Glomerular endothelial cell (primary cell): ENCODE measurements around the gene CCND1. TPM values are rescaled to one million over a fixed set of nuclear protein-coding genes. Genes with fewer than 3 reads are reported as not detected.

ENCODE experiments used
- DNase-seq: peaks from one replicate; pipeline ENCODE4 v3.0.0-alpha.2; 2011; ENCODE audit warnings: low read depth, low spot score; ENCODE audit errors: extremely low read depth
- total RNA-seq: library from RNA; depleted of rRNA; stranded (reverse); fragments of >200 nt; gene quantifications from 2 replicates; pipeline ENCODE4 v1.2.3, GENCODE V29; 2015

The CCND1 gene
- total RNA-seq, result 580 and 831 TPM in 2 replicates

- peak; percentile 47 for DNase-seq
These were observed at the start of gene CCND1 for GRCh38 chr11:69640995-69641581. Gene CCND1 (plus strand): TSS chr11:69641156. CDS start chr11:69641314, 158 bp downstream.

DNA sequence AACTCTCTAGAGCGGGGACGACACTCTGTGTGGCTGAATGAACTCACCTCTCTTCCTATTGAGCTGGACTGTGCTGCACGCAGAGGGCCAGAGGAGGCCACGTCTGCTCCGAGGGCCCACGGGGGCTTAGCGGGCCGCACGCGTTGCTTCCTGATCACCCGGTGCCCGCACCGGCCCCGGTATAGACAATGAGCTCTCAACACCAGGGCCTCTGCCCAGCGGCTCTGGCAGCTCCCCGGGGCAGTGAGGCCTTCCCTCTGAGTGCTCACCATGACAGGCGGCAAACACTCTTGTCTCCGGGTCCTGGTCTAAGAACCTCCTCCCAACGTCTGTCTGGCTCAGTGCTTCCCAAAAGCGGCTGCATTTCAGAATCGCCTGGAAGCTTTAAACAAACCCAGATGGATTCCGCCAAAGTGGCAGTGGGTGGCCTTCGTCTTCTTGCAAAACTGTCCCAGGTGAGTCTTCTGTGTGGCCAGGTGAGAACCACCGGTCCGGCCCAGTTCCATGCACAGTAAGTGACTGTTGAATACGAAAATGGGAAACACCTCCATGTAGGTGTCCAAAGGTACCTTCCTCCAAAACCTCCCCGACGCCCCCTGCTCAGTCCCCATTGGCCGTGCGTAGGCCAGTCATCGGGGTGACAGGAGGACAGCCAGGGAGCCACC is 47.8 kb upstream of the CCND1 start:
- no peak for DNase-seq

GRCh38 chr11:69593851-69594250 is 47.1 kb upstream of the CCND1 start:
- DNase-seq, result no peak

GRCh38 chr11:69594481-69594880 is 46.5 kb upstream of the CCND1 start:
- DNase-seq, result no peak

- no peak for DNase-seq
These were observed 44.9 kb upstream of the CCND1 start for GRCh38 chr11:69595805-69596665.

DNA sequence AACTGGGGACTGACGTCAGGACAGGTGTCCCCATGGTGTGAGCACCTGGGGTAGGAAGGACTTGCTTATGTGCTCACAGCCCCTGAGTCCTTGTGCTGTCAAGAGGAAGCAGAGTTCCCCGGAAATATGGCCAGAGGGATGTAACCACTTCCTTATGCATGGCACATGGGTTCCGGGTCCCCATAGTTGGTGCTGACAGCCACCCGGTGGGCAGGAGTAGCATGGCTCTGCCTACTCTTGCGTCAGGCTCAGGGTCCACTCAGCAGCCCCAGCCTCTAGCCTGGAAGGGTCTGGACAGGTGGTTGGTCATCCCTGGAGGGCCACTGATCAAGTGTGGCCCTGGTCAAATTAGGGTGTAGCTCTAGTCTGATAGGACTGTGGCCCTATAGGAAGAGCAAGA is 42.8 kb upstream of the CCND1 start:
- DNase-seq, result no peak

DNA sequence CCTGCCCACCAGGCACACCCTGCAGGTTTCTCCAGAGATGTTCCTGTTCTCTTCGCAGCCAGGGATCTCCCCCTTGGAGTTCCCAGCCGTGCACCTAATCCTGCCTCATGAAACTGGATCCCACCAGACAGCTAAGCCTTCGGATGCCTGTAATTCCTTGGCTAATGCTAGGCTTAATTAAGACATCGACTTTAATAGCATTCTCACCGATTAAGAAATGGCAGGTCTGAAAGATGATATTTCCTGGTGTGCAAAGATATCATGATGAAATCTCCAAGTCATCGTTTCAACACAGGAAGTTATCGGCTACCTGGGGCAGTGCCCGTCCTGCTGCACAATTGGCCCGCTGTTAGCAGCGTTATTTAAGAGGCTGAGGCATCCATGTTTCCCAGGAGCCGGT is 41.5 kb upstream of the CCND1 start:
- no peak for DNase-seq

- no peak for DNase-seq
These were observed 41.0 kb upstream of the CCND1 start for GRCh38 chr11:69600001-69600400.

GRCh38 chr11:69601011-69601975 is 39.7 kb upstream of the CCND1 start:
- no peak for DNase-seq

DNA sequence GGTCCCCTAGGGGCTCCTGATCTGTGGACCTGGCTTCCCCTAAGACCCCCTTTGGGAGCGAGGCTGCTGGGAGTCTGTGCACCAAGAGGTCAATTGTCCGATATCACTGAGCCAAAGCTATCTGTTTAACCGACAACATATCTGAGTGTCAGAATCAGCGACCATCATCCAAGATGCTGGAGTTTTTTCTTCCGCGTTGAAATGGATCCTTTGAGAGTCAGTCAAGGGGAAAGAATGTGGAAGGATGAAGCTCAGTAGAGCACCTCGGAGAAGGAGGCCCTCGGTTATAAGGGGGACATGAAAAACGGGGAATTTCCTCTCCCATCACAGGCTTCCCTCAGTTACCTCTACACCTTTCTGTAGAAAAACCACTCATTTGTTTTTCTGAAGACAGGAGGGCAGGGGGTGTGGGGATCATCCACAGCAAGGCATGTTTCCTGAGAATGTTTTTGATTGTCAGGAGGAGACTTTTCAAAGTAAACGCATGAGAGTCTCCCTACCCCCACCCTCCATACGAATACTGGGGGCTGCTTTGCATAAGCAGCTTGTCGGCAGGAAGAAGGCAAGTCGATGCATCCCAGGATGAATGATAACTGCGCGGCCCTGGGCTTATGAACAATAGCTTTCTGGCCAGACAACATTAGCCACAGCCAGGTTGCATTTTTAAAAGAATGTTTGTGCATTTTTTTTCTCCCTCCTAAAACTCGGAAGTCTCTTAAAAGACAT is 37.7 kb upstream of the CCND1 start:
- DNase-seq, result no peak

- no peak for DNase-seq
These were observed 36.9 kb upstream of the CCND1 start for GRCh38 chr11:69604055-69604454.

GRCh38 chr11:69605737-69606526 is 35.0 kb upstream of the CCND1 start:
- DNase-seq, result no peak

- DNase-seq, result no peak
These were observed 31.6 kb upstream of the CCND1 start for GRCh38 chr11:69609351-69609750.

DNA sequence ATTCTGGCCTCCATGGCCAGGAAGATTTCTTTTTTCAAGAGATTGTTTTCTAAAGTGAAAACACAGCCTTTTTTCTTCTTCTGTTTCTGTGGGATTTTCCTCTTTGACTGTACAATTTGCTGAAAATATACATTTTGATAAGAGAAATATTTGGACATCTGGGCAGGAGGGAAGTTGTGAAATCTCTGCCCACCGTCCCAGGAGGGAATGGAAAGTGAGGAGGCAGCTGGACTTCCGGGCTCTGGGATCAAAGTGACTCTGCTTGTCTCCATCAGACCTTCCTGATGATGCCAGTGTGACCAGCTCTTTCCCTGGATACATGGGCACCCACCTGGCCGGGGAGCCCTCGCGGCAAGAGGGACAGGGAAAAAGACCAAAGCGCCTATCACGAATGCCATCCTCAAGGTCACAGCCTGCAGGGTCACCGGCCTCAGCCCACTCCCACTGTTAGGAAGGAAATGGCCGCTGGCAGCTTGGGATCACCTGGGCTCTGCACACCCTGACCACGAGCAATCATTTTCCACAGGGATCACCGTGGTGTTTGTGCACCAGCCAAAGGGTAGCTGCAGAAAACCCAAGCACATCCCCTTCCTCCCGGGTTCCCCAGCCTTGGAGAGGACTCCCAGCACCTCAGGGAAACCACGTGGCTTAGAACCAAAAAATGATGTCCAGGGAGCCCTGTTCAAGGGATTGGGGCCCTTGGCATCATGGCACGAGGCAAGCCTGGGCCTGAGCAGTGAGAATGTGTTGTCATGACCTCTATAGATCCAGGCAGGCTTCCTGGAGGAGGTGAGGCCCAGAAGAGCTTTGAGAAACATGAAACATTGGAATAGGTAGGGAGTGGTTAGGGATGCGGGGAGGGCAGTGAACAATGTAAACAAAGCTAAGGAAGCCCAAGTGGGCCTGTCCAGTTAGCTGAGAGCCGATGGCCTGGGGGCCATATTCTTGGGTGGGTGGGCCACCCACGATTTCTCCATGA is 29.1 kb upstream of the CCND1 start:
- DNase-seq, result no peak

DNA sequence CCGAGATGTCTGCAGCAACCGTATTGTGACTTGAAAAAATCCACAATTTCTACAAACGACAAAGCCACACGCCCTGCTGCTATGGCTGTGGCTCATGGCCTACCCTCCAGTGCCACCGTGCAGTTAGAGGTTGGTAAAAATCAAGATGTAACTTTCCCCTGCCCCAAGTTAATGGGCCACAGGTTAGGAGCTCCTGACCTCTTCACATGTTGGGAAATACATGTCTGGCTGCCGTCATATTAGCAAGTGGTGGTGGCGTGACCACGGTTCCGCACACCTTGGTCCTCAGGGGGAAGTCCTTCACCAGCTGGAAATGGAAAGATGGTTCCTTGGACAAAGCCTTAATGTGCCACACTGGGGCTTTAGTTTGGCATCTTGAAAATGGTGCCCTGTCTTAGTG is 27.4 kb upstream of the CCND1 start:
- DNase-seq, result no peak

DNA sequence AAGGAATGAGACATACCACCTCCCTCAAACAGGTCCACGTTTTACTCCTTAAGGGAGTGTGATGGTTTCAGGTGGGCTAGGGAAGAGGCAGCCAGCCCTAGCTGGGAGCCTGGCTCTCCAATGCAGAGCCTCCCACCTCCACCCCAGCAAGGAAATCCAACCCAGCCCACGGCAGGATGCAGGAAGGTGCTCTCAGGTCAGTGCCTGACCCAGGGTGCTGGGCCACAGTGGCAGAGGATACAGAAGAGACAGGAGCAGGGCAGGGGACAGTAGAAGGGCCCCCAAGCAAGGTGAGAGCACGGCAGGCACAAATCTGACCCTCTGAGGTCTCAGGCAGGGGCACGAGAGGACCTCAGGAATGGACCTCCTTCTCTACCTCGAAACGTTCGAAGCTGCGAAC is 26.9 kb upstream of the CCND1 start:
- no peak for DNase-seq

DNA sequence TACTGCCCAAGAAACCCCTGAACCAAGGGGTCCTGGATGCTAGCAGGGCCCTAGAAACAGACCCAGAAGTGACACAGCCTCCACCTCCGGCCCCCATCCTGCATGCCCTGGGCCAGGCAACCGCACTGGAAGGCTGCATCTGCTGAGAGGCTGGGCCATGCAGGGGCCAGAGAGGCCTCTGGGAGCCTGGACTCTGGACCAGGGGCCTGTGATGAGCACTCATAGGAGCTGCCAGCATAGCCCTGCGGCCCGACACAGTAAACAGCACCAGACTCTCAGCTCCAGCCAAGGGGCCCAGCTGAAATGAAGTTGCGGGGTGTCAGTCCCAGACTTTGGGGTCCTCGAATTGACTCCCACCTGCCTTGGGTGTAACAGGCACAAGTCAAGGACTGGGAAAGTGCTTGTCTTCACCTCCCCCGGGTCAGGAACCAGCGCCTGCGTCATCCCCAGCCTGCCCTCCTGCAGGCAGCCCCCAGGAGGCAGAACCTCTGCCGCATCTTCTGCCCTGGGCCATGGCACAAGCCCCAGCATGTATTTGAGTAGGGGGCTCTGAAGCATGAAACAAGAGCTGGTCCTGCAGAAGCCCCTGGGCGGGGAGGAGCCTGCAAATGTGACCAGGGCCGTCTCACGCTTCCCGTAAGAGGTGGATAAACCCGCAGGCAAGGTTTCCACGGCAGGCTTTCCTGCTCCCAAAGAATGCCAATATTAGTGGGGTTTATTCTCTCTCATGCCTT is 25.2 kb upstream of the CCND1 start:
- no peak for DNase-seq
